ENCODE results near the gene SHC1.

GRCh38 chr1:155009742-155010141, 39.2 kb upstream of the SHC1 start:
- TF ChIP-seq CTCF (IDR thresholded peaks at IDR 0.05; ENCODE audit: insufficient read depth, low read length, poor library complexity, severe bottlenecking) (no peak), EZH2phosphoT487 (conservative IDR thresholded peaks at IDR 0.05; ENCODE audit: low read length) (no peak)
